Measurements from ENCODE around the gene PFN3.
A peak's percentile ranks its signal among the peaks of the same experiment; 100 is the strongest.

Gene PFN3

GRCh38 chr5:177354256-177354655, 46.2 kb downstream of the PFN3 start:
- no peak for DNase-seq (ENCODE audit: low read depth)
- H3K4me3 ChIP-seq (ENCODE audit: low read depth, low read length), result no peak overlapping the region

DNA sequence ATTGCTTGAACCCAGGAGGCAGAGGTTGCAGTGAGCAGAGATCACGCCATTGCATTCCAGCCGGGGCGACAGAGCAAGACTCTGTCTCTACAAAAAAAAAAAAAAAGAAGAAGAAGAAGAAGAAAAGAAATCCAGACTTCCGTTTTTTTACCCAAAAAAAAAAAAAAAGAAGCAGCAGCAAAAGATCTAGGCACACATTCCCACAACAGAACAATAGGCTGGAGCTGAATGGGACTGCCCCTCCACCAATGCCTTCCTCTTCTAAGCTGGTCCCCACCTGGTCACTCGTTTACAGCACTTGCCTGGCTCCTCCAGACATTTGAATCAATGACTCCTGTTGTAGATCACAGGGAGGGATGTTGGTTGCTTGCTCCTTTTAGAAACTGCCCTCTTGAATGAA, 47.4 kb downstream of the PFN3 start:
- DNase-seq (ENCODE audit: low read depth), result no peak
- no peak overlapping the region for H3K4me3 ChIP-seq (ENCODE audit: low read depth, low read length)

GRCh38 chr5:177351392-177352329, 48.8 kb downstream of the PFN3 start, which contains the start of gene LMAN2:
Gene LMAN2, minus strand, starts transcription at chr5:177351668. Its CDS starts 21 bp downstream, at chr5:177351647.
- DNase-seq (ENCODE audit: low read depth), result peak; percentile 90
- H3K4me3 ChIP-seq (ENCODE audit: low read depth, low read length), result peak within 1 kb of the TSS; percentile 100

DNA sequence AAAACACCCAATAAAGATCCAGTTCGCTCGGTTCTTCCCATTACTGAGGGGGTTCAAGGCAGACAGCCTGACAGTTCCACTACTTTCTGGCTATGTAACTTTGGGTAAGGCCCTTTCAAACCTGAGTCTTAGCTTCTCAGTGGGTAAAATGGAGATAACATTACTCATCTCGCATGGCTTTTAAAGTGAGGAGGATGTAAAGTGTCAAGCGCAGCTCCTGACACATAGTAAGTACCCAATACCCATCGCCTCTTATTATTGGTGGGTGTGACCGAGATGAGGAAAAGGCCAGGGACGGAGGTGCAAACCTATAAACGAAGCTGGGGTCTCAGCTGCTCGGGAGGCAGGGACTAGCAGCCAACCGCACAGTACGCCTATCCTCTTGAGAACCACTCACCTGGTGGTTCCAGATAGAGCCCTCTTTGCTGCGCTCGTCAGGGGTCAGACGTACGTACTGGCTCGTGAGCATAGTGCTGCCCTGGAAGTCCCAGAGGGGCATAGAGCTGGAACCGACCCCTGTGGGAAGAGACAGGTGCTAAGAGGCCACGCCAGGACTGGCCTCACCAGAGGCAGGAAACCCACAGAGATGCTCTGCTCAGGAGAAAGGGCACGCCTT, 49.6 kb downstream of the PFN3 start:
- DNase-seq (ENCODE audit: low read depth), result no peak
- peak overlapping the region; percentile 100 for H3K4me3 ChIP-seq (ENCODE audit: low read depth, low read length)

All from skeletal muscle cell (primary cell).